Stimulated activated CD4-positive, alpha-beta T cell treated with anti-CD3 and anti-CD28 coated beads, Interleukin-1b, Interleukin-23, amount 100 ng/mL, for 1 hour (primary cell): Measurements from ENCODE around the gene TPO.
"Not testable (repeated sequence)": the region's sequence is repeated elsewhere in the genome, so short reads cannot be mapped to it uniquely, and the experiment has no call there.

Source experiments
- DNase-seq, 2 donors: peaks; one replicate each; pipeline ENCODE4 v3.0.0-alpha.2; 2020; ENCODE audit warnings: low read depth in 2 of 2

TPO gene

DNA sequence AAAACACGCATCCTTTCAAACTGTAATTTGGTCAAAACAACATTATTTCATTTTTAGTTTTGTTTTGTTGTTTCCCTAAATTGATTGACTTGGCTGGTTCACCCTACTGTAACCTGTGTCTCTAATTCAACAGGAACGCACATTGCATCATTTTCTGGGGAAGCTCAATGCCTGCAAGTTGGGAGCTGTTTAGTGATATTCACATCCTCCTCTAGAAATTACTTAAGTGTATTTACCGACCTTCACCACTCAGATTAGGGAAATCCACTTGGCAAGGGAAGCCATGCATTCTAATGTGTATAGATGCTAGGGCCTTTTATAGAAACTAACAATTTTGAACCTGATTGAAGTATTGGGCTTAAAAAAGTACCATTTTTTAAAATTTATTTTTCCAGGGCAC is 7.3 kb upstream of the TPO start:
- DNase-seq = no peak

DNA sequence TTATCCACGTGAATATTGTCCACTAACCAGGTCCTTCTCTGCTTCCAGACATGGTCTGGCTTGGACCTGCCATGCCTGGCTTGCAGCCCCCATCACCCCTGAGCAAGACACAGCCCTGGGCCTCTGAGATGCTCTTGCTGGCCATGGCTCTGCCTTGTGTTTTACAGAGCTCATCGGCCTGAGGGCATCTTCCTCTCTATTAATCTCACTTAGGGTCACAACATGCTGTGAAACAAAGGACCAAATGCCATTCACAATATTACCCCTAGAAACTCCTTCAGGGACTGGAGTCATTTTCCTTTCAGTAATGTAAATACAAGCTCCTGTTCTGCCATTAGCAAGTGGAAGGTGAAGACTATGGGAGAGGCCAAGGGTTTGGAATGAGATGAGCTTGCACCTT is 6.8 kb upstream of the TPO start:
- DNase-seq = no peak

DNA sequence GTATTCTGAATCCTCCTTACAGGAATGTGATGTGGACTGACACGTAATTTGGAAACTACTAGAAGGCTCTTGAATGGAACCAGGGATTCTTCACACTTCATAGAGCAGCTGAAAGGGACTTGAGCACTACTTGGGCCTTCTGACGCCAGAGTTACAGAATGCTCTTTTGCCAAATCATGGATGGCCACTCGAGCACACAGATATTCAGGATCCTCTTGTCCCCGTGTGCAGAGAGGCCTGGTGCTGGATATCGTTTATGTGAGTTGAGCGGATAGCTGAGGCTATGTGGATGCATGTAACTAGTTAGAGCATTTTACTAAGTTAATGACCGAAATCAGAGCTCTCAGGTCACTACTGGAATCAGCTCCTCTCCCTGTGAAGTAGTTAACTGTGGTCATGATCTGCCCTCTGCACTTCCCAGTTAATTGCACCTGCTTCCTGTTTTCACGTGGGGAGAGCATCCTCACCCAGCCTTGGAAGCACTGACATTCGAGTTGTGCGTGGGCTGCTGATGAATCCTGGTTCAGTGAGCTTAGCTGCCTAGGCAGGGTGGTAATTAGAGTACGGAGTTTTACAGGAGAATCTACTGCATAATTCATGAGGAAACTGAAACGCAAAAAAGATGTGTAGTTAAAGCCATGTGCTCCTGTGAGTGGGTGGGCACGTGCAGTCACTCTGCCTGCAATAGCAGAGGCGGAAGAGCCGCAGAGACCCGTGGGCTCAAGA is 5.2 kb upstream of the TPO start:
- no peak for DNase-seq

DNA sequence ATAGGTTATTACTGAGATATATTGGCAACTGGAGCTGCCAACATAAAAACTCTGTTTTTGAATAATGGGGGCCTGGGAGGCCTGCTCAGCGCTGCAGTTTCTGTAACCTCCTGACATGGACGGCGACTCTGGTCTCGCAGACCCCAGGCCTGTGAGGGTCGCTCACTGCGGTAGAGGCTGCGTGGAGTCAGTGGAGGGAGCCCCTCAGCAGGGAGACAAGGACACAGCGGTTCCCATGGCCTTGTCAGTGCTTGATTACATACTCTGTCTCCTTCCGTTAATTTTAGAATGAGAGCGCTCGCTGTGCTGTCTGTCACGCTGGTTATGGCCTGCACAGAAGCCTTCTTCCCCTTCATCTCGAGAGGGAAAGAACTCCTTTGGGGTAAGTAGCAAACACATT is 858 bp downstream of the TPO start:
- no peak for DNase-seq

DNA sequence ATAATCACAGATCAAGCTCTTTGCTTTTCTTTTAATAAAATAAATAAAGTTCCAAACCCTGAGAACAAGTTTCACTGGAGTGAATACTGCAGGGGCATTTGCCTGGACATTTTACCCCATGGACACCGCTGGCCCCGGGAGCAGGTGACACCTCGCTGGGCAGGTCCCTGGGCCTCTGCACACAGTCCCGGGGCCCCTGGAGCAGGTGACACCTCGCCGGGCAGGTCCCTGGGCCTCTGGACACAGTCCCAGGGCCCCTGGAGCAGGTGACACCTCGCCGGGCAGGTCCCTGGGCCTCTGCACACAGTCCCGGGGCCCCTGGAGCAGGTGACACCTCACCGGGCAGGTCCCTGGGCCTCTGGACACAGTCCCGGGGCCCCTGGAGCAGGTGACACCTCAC is 1.6 kb downstream of the TPO start:
- DNase-seq = not testable (repeated sequence)

DNA sequence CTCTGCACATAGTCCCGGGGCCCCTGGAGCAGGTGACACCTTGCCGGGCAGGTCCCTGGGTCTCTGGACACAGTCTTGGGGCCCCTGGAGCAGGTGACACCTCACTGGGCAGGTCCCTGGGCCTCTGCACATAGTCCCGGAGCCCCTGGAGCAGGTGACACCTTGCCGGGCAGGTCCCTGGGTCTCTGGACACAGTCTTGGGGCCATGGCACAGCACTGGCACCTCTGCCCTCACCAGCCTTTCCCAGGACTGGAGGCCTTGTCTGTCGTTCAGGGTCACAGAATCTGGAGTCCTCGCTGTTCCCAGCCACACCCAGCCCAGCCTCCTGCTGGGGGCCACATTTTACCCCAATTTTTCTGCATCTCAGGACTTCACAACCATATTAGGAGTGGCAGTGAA is 2.2 kb downstream of the TPO start:
- no peak for DNase-seq

DNA sequence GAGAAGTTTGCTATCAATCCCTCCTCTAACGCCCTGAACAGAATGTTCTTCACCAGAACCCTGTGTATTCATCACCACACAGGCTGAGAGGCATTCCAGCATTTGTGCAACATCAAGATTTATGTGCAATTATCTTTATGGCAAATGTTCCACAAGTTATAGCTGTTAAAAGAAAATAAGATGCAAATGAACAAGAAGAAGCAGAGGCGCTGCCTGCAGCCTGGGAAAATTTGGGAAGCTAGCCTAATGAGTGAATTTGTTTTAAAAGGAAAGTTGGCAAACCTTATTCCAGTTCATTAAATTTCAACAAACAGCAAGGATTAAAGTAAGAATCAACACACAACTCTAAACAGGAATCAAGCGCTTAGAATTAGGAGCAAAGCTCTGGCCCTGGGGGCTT is 5.3 kb downstream of the TPO start:
- DNase-seq = no peak

DNA sequence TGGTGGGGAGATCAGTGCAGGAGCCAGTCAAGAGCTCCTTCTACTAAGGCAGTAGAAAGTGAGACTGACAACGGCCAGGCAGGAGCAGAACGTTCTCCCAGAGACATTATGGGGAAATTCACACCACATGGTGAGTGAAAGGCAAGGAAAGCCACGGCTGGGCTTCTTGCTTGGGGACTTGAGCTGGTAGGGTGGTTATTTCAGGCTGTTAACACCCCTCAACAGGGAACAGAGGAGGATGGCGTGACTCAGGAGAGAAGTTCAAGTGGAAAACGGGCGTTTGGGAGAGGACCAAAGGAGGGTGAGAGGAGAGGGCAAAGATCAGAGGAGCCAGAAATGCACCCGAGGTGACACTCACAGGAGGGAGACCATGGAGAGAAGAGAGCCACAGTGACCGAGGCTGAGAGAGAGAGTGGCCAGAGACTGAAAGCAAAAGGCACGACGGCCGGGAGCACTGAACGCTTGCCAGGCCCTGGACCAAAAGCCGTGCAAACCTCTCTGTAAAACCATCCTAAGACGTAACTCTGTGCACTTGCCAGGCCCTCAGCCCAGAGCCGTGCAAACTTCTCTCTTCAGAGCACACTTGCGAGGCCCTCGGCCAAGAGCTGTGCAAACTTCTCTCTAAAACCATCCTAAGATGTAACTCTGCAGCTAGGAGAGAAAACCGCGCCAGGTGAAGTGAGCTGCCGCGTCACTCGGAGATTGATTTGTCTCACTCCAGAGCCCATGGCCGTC is 7.7 kb downstream of the TPO start:
- DNase-seq = no peak

DNA sequence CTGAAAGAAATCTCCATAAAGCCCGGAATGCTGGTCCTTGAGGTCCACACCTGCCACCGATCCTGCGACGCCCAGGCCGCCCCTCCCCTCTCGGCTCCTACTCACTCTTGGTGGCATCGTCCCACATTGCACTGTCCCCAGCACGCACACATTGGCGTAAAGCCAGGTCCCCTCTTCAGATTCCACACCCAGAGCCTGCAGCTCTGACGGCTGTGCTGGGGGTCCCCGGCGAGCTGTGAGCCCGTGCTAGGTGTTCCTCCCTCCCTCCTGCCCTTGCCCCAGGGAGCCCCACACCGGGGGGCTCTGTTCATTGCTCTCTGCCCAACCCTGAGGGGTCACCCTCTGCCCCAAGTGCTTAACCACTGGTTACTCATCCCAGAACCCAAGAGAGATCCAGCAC is 8.5 kb downstream of the TPO start:
- no peak for DNase-seq

DNA sequence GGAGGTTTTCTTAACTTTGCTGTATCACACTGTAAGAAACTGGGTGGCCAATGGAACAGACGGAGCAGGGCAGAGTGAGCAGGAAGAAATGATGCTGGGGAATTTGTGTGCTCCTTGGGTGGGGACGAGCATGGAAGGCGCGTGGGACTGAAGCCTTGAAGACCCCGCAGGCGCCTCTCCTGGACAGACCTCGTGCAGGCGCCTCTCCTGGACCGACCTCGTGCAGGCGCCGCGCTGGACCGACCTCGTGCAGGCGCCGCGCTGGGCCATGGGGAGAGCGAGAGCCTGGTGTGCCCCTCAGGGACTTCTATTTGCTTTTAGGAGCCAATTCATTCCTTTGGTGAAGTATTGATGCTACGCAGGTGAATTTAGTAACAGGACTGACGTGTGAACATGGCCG is 8.9 kb downstream of the TPO start:
- DNase-seq = no peak

DNA sequence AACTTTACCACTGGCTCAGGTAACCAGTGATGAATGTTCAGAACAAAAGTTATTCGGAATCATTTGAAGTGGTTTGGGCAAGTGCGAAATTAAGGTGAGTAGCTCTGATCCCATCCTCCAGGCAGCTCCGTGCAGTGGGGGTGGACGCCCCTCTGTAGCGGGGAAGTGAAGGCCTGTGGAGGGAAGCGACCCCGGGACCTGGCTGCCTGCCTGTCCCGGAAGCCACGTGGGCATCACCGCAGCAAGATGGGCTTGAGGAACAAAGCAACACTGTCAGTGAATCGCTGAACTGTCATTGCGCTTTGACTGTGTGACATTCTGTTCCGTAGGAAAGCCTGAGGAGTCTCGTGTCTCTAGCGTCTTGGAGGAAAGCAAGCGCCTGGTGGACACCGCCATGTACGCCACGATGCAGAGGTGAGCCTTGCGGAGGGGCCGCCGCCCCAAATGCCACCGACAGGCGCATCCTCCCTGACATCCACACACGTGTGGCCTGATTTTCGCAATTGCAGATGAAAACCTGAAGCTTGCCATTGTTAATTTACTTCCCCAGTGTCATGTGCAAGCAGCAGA is 9.5 kb downstream of the TPO start:
- no peak for DNase-seq

DNA sequence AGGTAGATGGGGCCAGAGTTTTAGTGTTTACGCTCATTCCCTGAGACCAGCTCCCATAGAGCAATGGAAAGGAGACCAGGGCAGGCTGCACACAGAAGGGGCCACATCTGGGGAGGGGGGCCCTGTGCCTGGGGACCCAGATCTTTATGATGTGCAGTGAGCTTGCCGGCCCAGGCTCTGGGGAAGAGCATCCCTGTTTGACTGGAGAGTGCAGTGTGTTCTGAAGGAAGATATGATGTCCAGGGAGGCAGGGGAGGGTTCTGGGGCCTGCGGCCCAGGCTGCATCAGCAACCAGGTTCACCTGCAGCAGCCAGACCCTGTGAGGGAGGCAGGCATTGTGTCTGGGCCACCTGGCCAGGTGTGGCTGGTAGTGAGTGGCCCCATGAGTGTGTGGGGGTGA is 13.8 kb downstream of the TPO start:
- no peak for DNase-seq

DNA sequence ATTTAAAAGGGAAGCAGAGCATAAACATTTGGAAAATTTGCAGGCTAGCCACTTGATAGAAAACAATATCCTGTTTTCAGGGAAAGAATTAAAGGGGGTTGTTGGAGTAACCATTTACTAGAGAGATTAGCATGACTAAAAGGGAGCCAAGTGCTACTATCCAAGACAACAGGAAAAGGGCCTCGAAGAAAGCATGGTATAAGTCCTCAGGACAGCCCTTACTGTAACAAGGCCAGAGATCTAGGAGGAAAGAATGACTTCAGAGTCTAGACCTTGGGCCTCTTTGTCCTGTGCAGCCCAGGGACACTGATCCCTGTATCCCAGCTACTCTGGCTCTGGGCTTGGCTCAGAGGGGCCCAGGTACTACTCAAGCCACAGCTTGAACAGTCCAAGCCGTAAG is 16.6 kb downstream of the TPO start:
- no peak for DNase-seq

DNA sequence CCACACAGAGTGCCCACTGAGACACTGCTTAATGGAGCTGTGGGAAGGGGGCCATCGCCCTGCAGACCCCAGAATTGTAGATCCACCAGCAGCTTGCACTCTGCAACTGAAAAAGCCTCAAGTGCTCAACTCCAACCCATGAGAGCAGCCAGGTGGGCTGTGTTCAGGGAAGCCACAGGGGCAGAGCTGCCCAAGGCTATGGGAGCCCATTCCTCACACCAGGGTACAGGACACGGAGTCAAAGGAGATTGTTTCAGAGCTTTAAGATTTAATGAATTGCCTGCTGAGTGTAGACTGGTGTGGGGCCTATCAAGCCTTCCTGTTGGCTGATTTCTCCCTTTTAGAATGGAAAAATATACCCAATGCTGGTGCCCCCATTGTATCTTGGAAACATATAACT is 17.2 kb downstream of the TPO start:
- DNase-seq = no peak

DNA sequence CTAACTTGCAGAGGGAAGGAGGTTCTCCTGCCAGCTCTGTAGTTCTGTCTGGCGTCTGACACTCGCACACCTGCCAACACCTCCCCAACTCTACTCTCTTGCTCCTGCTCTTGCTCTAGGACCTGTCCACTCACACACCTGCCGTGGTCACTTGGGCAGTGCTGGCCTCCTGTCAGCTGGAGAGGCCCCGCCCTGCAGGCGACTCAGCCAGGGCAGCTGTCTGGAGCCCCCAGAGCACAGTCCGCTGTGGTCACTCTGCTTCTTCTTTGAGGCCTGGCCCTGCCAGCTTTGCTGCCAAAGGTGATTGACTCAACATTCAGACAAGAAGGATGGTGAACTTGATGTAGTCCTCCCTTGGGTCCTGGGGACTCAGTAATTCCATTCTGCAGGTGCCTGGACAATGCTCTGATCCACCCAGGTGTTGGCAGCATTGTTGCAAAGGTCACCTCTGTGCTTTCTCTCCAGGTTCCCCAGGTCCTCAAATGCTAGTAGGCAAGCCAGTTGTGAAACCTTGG is 18.7 kb downstream of the TPO start:
- DNase-seq = no peak

DNA sequence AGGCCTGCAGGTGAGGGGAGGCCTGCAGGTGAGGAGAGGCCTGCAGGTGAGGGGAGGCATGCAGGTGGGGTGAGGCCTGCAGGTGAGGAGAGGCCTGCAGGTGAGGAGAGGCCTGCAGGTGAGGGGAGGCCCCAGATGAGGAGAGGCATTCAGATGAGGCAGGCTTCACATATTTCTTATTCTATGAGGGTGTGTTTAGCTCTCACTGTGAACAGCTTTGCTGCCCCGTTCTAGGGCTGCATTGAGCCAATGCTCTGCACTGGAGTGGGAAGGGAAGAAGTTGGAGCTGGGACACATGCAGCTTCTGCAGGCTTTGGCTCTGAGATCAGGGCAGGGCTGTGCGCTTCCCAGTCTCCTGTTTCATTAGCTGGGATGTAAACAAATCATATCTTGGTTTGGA is 19.5 kb downstream of the TPO start:
- no peak for DNase-seq

DNA sequence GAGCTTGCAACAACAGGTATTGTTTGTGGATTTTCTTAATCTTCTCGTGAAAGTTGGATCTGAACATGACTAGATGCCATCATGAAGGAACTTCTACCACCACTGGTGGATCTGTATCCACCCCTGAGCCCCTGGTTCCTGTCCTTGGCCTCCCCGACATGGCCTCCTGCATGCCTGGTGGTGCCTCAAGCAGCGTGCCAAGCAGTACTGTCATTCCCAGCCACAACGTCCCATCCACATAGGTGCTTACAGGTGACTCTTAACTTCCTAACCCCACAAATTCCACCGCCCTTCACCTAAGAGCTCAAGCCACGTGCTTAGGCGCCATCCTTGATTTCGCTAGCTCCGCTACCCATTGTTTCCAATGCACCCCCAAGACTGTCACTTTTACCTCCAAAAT is 23.1 kb downstream of the TPO start:
- DNase-seq = no peak

DNA sequence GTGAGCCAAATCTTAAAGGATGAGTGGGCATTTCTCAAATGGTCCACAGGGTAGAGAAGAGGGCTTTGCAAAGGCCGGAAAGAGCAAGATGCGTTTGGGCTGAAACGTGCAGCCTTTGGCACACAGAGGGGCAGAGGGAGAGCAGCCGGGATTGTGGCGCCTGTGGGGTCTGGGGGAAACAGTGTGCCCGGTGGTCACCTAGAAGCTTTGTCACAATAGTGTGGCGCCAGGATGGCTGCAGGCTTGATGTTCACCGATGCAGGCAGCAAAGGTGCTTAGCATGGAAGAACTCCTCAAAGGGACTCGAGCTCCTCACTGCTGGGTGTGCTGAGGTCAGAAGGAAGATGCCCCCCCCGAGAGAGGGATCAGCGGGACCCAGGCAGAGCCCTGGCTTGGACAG is 23.8 kb downstream of the TPO start:
- DNase-seq = no peak

DNA sequence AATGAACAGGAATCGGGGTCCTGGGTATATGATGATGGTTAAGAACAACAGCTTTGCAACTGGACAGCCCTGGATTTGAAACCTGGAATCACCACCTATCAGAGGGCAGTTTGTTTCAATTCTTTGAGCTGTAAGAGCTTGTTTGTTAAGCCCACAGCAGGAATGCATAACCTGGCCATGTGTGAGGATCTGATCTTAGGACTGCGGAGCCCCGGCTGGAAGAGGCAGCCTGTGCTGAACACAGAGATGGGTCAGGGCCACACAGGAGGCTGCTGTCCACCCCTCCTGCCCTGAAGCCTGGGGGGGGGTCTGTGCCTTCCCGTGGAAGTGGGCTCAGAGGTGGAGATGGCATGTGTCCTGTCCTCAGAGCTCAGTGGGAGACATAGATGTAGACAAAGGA is 24.3 kb downstream of the TPO start:
- no peak for DNase-seq

DNA sequence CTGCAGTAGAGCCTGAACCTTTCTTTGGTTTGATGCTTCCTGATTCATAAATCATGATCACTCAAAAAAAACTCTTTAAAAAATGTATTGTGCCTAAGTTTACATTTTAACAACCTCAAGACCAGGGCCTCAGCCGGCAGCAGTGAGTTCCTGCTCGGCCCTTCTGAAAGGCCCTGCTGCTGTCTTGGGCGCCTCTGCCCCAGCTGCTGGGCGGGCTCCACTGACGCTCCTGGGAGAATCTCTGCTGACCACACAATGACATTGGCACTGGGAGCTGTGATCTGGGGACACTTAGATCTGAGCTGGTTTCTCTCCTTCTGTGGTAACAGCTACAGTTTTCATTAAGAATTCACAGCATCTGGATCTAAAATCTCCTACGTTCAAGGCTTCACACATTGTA is 25.7 kb downstream of the TPO start:
- no peak for DNase-seq

DNA sequence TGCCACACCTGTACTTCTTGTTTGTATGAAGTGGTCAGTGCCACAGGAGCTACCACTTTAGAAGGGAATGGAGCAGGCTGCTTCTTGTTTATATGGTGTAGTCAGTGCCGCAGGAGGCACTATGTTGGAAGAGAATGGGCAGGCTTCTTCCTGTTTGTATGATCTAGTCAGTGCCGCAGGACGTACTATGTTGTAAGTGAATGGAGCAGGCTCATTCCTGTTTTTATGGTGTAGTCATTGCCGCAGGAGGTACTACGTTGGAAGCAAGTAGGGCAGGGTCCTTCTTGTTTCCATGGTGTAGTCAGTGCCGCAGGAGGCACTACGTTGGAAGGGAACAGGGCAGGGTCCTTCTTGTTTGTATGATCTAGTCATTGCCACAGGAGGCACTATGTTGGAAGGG is 27.3 kb downstream of the TPO start:
- DNase-seq = no peak

DNA sequence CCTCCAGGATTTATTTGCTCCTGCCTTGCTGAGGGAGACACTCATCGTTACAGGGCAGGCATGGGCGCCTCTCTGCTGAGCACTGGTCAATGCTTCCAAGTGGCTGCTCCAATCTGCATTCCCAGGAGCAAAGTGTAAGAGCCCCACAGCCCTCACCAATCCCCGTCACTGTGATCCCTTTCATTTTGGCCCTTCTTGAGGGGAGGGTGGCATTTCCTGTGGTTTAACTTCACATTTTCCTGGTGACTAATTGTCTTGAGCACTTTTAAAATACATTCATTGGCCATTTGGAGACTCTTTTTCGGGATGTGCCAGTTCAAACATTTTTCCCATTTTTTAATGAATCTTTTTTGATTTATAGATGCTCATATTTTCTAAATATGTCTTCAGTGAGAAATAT is 33.0 kb downstream of the TPO start:
- no peak for DNase-seq

DNA sequence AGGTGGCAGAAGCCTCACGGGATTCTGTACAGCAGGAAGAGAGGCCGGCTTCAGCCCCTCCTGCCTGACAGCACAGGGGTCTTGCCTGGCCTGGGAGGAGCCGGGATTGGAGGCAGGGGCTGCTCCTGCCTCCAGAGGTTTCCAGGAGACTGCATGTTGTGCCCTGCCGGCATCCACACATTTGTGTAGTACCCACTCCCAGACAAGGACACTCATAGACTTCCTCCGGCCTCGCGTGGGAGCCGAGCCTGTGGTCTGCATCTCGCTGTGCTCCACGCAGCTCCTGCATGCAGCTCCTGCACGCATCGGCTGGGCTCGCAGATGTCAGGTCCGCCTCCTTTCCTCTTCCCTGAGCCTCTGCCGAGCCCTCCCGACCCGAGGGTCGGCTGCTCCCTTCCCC is 34.7 kb downstream of the TPO start:
- no peak for DNase-seq
